Endothelial cell of umbilical vein (primary cell): ENCODE results near the gene CDK19. TPM values are rescaled to one million over a fixed set of nuclear protein-coding genes. Genes with fewer than 3 reads are reported as not detected.

Experiments used
- BruUV-seq: library from RNA; stranded (reverse); fragments of 400-500 nt; replicated peaks from 2 replicates; lab custom pipeline; 2021; lab: Mats Ljungman, UMichigan
- CTCF ChIA-PET: fragments of 300-600, 350-600 bp; sonication (Branson Sonifier 250); formaldehyde crosslinking; loops from one replicate; lab custom pipeline; 2021; ENCODE audit warnings: antibody characterized with exemption, inconsistent platforms; lab: Charles Lee
- POLR2A ChIA-PET: fragments of 300-600, 350-600 bp; sonication (Branson Sonifier 250); formaldehyde crosslinking; loops from one replicate; lab custom pipeline; 2021; ENCODE audit warnings: antibody characterized with exemption, inconsistent platforms; lab: Charles Lee
- DNase-seq: peaks from one replicate; pipeline ENCODE4 v3.0.0-alpha.2; 2011; ENCODE audit warnings: low read depth, low spot score
- FAIRE-seq: peaks from 2 replicates; lab custom pipeline; 2011; peaks lifted over from hg19 to GRCh38; lab: Jason Lieb, UNC
- H2AFZ ChIP-seq: 2 replicates; pipeline ENCODE4 v1.6.0; 2012; ENCODE audit warnings: low read depth, low read length, control low read depth, inconsistent platforms
- H3K27ac ChIP-seq: 2 replicates; pipeline ENCODE4 v1.5.1; 2011; ENCODE audit warnings: low read depth, mild to moderate bottlenecking, control low read depth, low read length, moderate library complexity; ENCODE audit not compliant: insufficient read depth
- H3K27me3 ChIP-seq, 2 experiments: 2 replicates each; pipeline versions ENCODE4 v1.6.0 to v1.6.1; 2011; ENCODE audit warnings: low read length in 2 of 2, mixed read lengths in 1 of 2; ENCODE audit not compliant: control insufficient read depth in 2 of 2, insufficient read depth in 2 of 2
- H3K36me3 ChIP-seq, 2 experiments: 2 replicates in 1 of 2; 3 replicates in 1 of 2; pipeline ENCODE4 v1.5.1; 2011; ENCODE audit warnings: low read length in 2 of 2, mild to moderate bottlenecking in 1 of 2, moderate library complexity in 1 of 2; ENCODE audit not compliant: control insufficient read depth in 2 of 2, insufficient read depth in 2 of 2; ENCODE audit errors: extremely low read depth in 1 of 2
- H3K4me1 ChIP-seq: 3 replicates; pipeline ENCODE4 v1.5.1; 2011; ENCODE audit warnings: mild to moderate bottlenecking, low read length; ENCODE audit not compliant: control insufficient read depth, insufficient read depth; ENCODE audit errors: extremely low read depth
- H3K4me2 ChIP-seq: 2 replicates; pipeline ENCODE4 v1.6.1; 2011; ENCODE audit warnings: low read length, control low read depth, mixed read lengths; ENCODE audit not compliant: insufficient read depth
- H3K4me3 ChIP-seq, 3 experiments: fragments of 200-600 bp in 1 of 3; sonication (generic), shearing (Covaris generic) in 1 of 3; replicated peaks in 1 of 3; 2 replicates each; pipeline ENCODE4 v1.5.1; 2011 to 2016; ENCODE audit warnings: control low read depth in 3 of 3, low read length in 3 of 3, mild to moderate bottlenecking in 2 of 3, inconsistent platforms in 1 of 3, low read depth in 1 of 3, moderate library complexity in 1 of 3; ENCODE audit not compliant: insufficient read depth in 1 of 3
- H3K79me2 ChIP-seq: 2 replicates; pipeline ENCODE4 v1.6.0; 2012; ENCODE audit warnings: low read length, inconsistent platforms; ENCODE audit not compliant: control insufficient read depth, insufficient read depth
- H3K9ac ChIP-seq: replicated peaks from 2 replicates; pipeline ENCODE3; 2011; ENCODE audit warnings: low read length, control low read depth; ENCODE audit not compliant: insufficient read depth; ENCODE audit errors: extremely low read depth
- H3K9me1 ChIP-seq: replicated peaks from 3 replicates; pipeline ENCODE4 v1.6.0; 2011; ENCODE audit warnings: mild to moderate bottlenecking, low read length; ENCODE audit not compliant: control insufficient read depth, insufficient read depth; ENCODE audit errors: extremely low read depth
- H3K9me3 ChIP-seq: replicated peaks from 2 replicates; pipeline ENCODE4 v1.5.1; 2012; ENCODE audit warnings: low read length, inconsistent platforms; ENCODE audit not compliant: control insufficient read depth, insufficient read depth
- H4K20me1 ChIP-seq: replicated peaks from 2 replicates; pipeline ENCODE3; 2011; ENCODE audit warnings: mild to moderate bottlenecking, low read length; ENCODE audit not compliant: control insufficient read depth, insufficient read depth; ENCODE audit errors: extremely low read depth
- CTCF ChIP-seq, 2 donors: IDR thresholded peaks; 1 replicate in 1 of 2; 2 replicates in 1 of 2; pipeline ENCODE4 v1.5.1; 2011; ENCODE audit warnings: low read length in 2 of 2, mild to moderate bottlenecking in 2 of 2, moderate library complexity in 2 of 2, control low read depth in 1 of 2, inconsistent platforms in 1 of 2, low read depth in 1 of 2; ENCODE audit not compliant: insufficient read depth in 1 of 2; ENCODE audit errors: extremely low read depth in 1 of 2
- EZH2 ChIP-seq: IDR thresholded peaks from 2 replicates; pipeline ENCODE4 v1.6.1; 2012; ENCODE audit warnings: borderline replicate concordance, low read depth, mild to moderate bottlenecking, moderate library complexity, low read length, inconsistent platforms; ENCODE audit not compliant: severe bottlenecking
- FOS ChIP-seq: IDR thresholded peaks from 2 replicates; pipeline ENCODE4 v1.6.1; 2011; ENCODE audit warnings: mild to moderate bottlenecking, low read length, moderate library complexity, borderline replicate concordance; ENCODE audit not compliant: insufficient read depth
- JUN ChIP-seq: IDR thresholded peaks from 2 replicates; pipeline ENCODE4 v1.6.1; 2011; ENCODE audit warnings: borderline replicate concordance, low read depth; ENCODE audit not compliant: insufficient read length, insufficient read depth
- MYC ChIP-seq: IDR thresholded peaks from one replicate; pipeline ENCODE4 v1.6.1; 2011; ENCODE audit warnings: mild to moderate bottlenecking, low read depth, low read length
- POLR2A ChIP-seq: IDR thresholded peaks from 2 replicates; pipeline ENCODE4 v1.6.1; 2012; ENCODE audit warnings: low read depth, mild to moderate bottlenecking, control low read depth, low read length
- dilution Hi-C: fragments of 300-500 bp; cut with MboI; formaldehyde crosslinking; loops from one replicate; pipeline ENCODE4 v1.15.0; 2019; ENCODE audit warnings: low sequenced_read_pairs; ENCODE audit not compliant: extremely low pct_ligation_motif_present
- intact Hi-C: fragments of 100-400 bp; cut with micrococcal nuclease; formaldehyde crosslinking; loops from one replicate; pipeline ENCODE4 v1.10.0; 2022
- polyA plus RNA-seq, 4 experiments: library from polyadenylated mRNA; depleted of rRNA in 3 of 4; stranded (reverse) in 3 of 4; unstranded in 1 of 4; fragments of >200 nt; gene quantifications; 2 replicates each; pipeline versions ENCODE4 v1.2.1 to v1.2.3, GENCODE V29; 2011 to 2012; ENCODE audit warnings: missing spikeins in 1 of 4
- total RNA-seq: library from RNA; stranded (reverse); gene quantifications from 2 replicates; pipeline ENCODE4 v1.2.3, GENCODE V29; 2021
- TF ChIP-seq, protein P1 (sequence below): IDR thresholded peaks from 2 replicates; pipeline ENCODE4 v1.6.1; 2011; ENCODE audit not compliant: insufficient read depth, insufficient read length

CDK19 gene
- total and polyA plus RNA-seq, 2 donors (not counting 3 experiments of a cell fraction or from before 2014, with no cell fraction given): 4.6 to 12.1 TPM

DNA sequence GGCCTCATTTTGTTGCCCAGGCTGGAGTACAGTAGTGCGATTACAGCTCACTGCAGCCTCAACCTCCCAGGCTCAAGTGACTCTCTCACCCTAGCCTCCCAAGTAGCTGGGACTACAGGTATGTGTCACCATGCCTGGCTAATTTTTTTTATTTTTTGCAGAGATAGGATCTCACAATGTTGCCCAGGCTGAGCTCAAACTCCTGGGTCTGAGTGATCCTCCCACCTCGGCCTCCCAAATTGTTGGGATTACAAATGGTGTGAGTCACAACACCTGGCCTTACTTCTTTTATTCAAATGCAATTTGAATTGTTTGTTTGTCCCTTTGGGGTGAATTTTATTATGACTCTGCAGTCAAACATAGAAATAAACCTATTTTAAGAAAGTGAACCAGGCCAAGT, 207.1 kb downstream of the CDK19 start:
- no peak overlapping the region for H3K4me2 ChIP-seq
- dilution Hi-C loops (no loop called here), intact Hi-C loops (no loop called here)
- H3K27ac ChIP-seq: no peak overlapping the region
- no peaks in the 10 kb centered on the region for H3K79me2 ChIP-seq
- POLR2A ChIA-PET: no interaction called here
- H3K4me3 ChIP-seq: no peak overlapping the region
- no peaks in the 10 kb centered on the region for H3K9me3 ChIP-seq
- no peak for DNase-seq
- H3K9me1 ChIP-seq: no peaks in the 10 kb centered on the region
- FAIRE-seq: no peak
- no TSS peak for BruUV-seq
- H3K9ac ChIP-seq: no peak overlapping the region
- TF ChIP-seq EZH2 (no peak), MYC (no peak), CTCF (IDR thresholded peaks at IDR 0.05; ENCODE audit: extremely low read depth in 1 of 2, insufficient read depth in 1 of 2, low read depth in 1 of 2, low read length in 2 of 2) (no peak), FOS (no peak), POLR2A (no peak), JUN (no peak)
- TF ChIP-seq, protein P1, sequence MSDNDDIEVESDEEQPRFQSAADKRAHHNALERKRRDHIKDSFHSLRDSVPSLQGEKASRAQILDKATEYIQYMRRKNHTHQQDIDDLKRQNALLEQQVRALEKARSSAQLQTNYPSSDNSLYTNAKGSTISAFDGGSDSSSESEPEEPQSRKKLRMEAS: no peak
- H4K20me1 ChIP-seq: no peaks in the 10 kb centered on the region
- no peak overlapping the region for H2AFZ ChIP-seq
- CTCF ChIA-PET: interaction anchor here (1.4 kb wide), 1 partner anchor 12 kb away, joined by 4 read pairs; no protein-coding TSS in a partner anchor
- H3K27me3 ChIP-seq: no peaks in the 10 kb centered on the region
- H3K36me3 ChIP-seq: no peaks in the 10 kb centered on the region
- H3K4me1 ChIP-seq: no peaks in the 10 kb centered on the region
